Pulmonary artery endothelial cell (primary cell): ENCODE data around the gene CCDC24. TPM values are rescaled to one million over a fixed set of nuclear protein-coding genes. Genes with fewer than 3 reads are reported as not detected.

Experiments used
- DNase-seq: peaks from one replicate; pipeline ENCODE4 v3.0.0-alpha.2; 2011; ENCODE audit warnings: low read depth, low spot score
- total RNA-seq: library from RNA; depleted of rRNA; stranded (reverse); fragments of >200 nt; gene quantifications from 2 replicates; pipeline ENCODE4 v1.2.3, GENCODE V29; 2014

Gene CCDC24
- total RNA-seq, 1 donor from 2014 or later, result 2.1 TPM

GRCh38 chr1:44038876-44039657 lies 47.7 kb downstream of the CCDC24 start:
- DNase-seq, result no peak

GRCh38 chr1:44040418-44040817 lies 49.0 kb downstream of the CCDC24 start:
- DNase-seq, result no peak

GRCh38 chr1:44040846-44041245 lies 49.4 kb downstream of the CCDC24 start:
- no peak for DNase-seq

- DNase-seq, result no peak
These were observed 52.0 kb downstream of the CCDC24 start for GRCh38 chr1:44043176-44044070.

- no peak for DNase-seq
These were observed 52.8 kb downstream of the CCDC24 start for GRCh38 chr1:44044071-44044801.

GRCh38 chr1:44045064-44045463 lies 53.7 kb downstream of the CCDC24 start:
- DNase-seq, result no peak

Other genes starting within 250 kb of the CCDC24 start
- gene ARTN, start 57.8 kb upstream of the CCDC24 start, total RNA-seq, result not detected in 2 replicates
- 8.6 and 17.6 TPM in 2 replicates for gene IPO13, start 44.6 kb upstream of the CCDC24 start, total RNA-seq
- 25.9 and 35.7 TPM in 2 replicates for gene DPH2, start 21.6 kb upstream of the CCDC24 start, total RNA-seq
- 96.9 and 107 TPM in 2 replicates for gene ATP6V0B, start 16.6 kb upstream of the CCDC24 start, total RNA-seq
- 75.5 and 100 TPM in 2 replicates for gene B4GALT2, start 12.4 kb upstream of the CCDC24 start, total RNA-seq
- gene SLC6A9, start 39.9 kb downstream of the CCDC24 start, total RNA-seq, result 0.40 and 0.60 TPM in 2 replicates
- not detected in 2 replicates for gene KLF17, start 127.2 kb downstream of the CCDC24 start, total RNA-seq
- gene KLF18, start 150.0 kb downstream of the CCDC24 start, total RNA-seq, result not detected in 2 replicates
- 30.9 and 34.8 TPM in 2 replicates for gene DMAP1, start 221.9 kb downstream of the CCDC24 start, total RNA-seq